GM23338 (cell line): ENCODE measurements around the gene ST7L. TPM values are rescaled to one million over a fixed set of nuclear protein-coding genes. Genes with fewer than 3 reads are reported as not detected.
A peak's percentile ranks its signal among the peaks of the same experiment; 100 is the strongest.
"Not testable (repeated sequence)": the region's sequence is repeated elsewhere in the genome, so short reads cannot be mapped to it uniquely, and the experiment has no call there.

ENCODE experiments used
- ATAC-seq: fragments of 200-7000 bp; cut with Tn5 transposase; 3 replicates; pipeline ENCODE4 v1.9.1; 2020
- DNase-seq: peaks from one replicate; pipeline ENCODE4 v3.0.0-alpha.2; 2015; ENCODE audit warnings: low spot score
- H2AFZ ChIP-seq: fragments of 200-600 bp; sonication (generic); 2 replicates; pipeline ENCODE4 v1.8.0; 2016; ENCODE audit warnings: antibody characterized with exemption, mild to moderate bottlenecking, moderate library complexity
- H3F3A ChIP-seq: fragments of 200-600 bp; sonication (generic); replicated peaks from 2 replicates; pipeline ENCODE4 v1.8.0; 2017; ENCODE audit warnings: antibody characterized with exemption, mixed run types, low read depth
- H3K27ac ChIP-seq: fragments of 200-600 bp; sonication (generic); 2 replicates; pipeline ENCODE4 v1.6.1; 2016; ENCODE audit warnings: low read depth
- H3K27me3 ChIP-seq: fragments of 200-600 bp; sonication (generic); 2 replicates; pipeline ENCODE4 v1.8.0; 2016; ENCODE audit warnings: mild to moderate bottlenecking, mixed run types, moderate library complexity; ENCODE audit not compliant: insufficient read depth
- H3K36me3 ChIP-seq: fragments of 200-600 bp; sonication (generic); 2 replicates; pipeline ENCODE4 v1.8.0; 2016; ENCODE audit warnings: mild to moderate bottlenecking; ENCODE audit not compliant: insufficient read depth
- H3K4me1 ChIP-seq: fragments of 200-600 bp; sonication (generic); 2 replicates; pipeline ENCODE4 v1.8.0; 2016; ENCODE audit warnings: mild to moderate bottlenecking, moderate library complexity; ENCODE audit not compliant: insufficient read depth
- H3K4me2 ChIP-seq: fragments of 200-600 bp; sonication (generic); 2 replicates; pipeline ENCODE4 v1.7.1; 2017; ENCODE audit warnings: mixed run types
- H3K4me3 ChIP-seq: fragments of 200-600 bp; sonication (generic); 2 replicates; pipeline ENCODE4 v1.6.1; 2016; ENCODE audit warnings: mixed run types
- H3K79me2 ChIP-seq: fragments of 200-600 bp; sonication (generic); replicated peaks from 2 replicates; pipeline ENCODE4 v1.8.0; 2017; ENCODE audit warnings: mild to moderate bottlenecking; ENCODE audit not compliant: insufficient read depth
- H3K9me2 ChIP-seq: fragments of 200-600 bp; sonication (generic); 2 replicates; pipeline ENCODE4 v1.8.0; 2017; ENCODE audit not compliant: insufficient read depth
- H4K20me1 ChIP-seq: fragments of 200-600 bp; sonication (generic); replicated peaks from 2 replicates; pipeline ENCODE4 v1.8.0; 2017; ENCODE audit warnings: mild to moderate bottlenecking; ENCODE audit not compliant: insufficient read depth
- H3K27ac Mint-ChIP-seq: 2 replicates; pipeline ENCODE4 v1.8.0; 2020; ENCODE audit warnings: inconsistent platforms, mild to moderate bottlenecking, moderate library complexity, mixed read lengths
- H3K27me3 Mint-ChIP-seq: 3 replicates; pipeline ENCODE4 v1.8.0; 2022; ENCODE audit warnings: low read depth, mild to moderate bottlenecking, moderate library complexity, mixed read lengths, inconsistent platforms; ENCODE audit not compliant: insufficient read depth, poor library complexity
- H3K36me3 Mint-ChIP-seq: 3 replicates; pipeline ENCODE4 v1.8.0; 2021; ENCODE audit warnings: low read depth, mild to moderate bottlenecking, inconsistent platforms, moderate library complexity, mixed read lengths
- H3K4me1 Mint-ChIP-seq: 3 replicates; pipeline ENCODE4 v1.8.0; 2020; ENCODE audit warnings: mild to moderate bottlenecking, inconsistent platforms, mixed read lengths
- H3K4me3 Mint-ChIP-seq: 3 replicates; pipeline ENCODE4 v1.8.0; 2021; ENCODE audit warnings: moderate library complexity, mild to moderate bottlenecking, inconsistent platforms, mixed read lengths
- H3K9me3 Mint-ChIP-seq: 3 replicates; pipeline ENCODE4 v1.8.0; 2020; ENCODE audit warnings: moderate library complexity, mild to moderate bottlenecking, inconsistent platforms, mixed read lengths
- CREB1 ChIP-seq: fragments of 250-450 bp; sonication (Bioruptor Pico); IDR thresholded peaks from 2 replicates; pipeline ENCODE4 v1.5.0; 2020; ENCODE audit warnings: low read depth, mild to moderate bottlenecking, moderate library complexity
- JUNB ChIP-seq: IDR thresholded peaks from one replicate; pipeline ENCODE4 v1.6.1; 2016; ENCODE audit warnings: antibody characterized with exemption; ENCODE audit not compliant: unreplicated experiment
- NANOG ChIP-seq: IDR thresholded peaks from 2 replicates; pipeline ENCODE4 v1.6.1; 2016; ENCODE audit warnings: antibody characterized with exemption, borderline replicate concordance
- ZNF114 ChIP-seq: fragments of 250-450 bp; sonication (Bioruptor Pico); IDR thresholded peaks from 2 replicates; pipeline ENCODE4 v1.5.0; 2020; ENCODE audit warnings: mild to moderate bottlenecking, moderate library complexity
- ZNF331 ChIP-seq: fragments of 250-450 bp; sonication (Bioruptor Pico); IDR thresholded peaks from 2 replicates; pipeline ENCODE4 v1.5.0; 2020; ENCODE audit warnings: low read depth, mild to moderate bottlenecking, moderate library complexity
- polyA plus RNA-seq: library from polyadenylated mRNA; unstranded; fragments of >200 nt; fragmentation: Nextera tagmentation; extraction: Ambion mirVana; gene quantifications from 2 replicates; pipeline ENCODE4 v1.2.1, GENCODE V29; 2016
- total RNA-seq: library from RNA; depleted of rRNA; stranded (reverse); fragments of >200 nt; shearing (Covaris generic); gene quantifications from 2 replicates; pipeline ENCODE4 v1.2.3, GENCODE V29; 2014

Gene ST7L
- total and polyA plus RNA-seq, 2 experiments from 2014 or later = 18.2 to 21.0 TPM

- Mint-ChIP-seq H3K36me3 (peaks cover 26% of the 10 kb centered on the region), H3K27me3 (peaks cover 4% of the 10 kb centered on the region), H3K4me3 (no peak overlapping the region), H3K4me1 (no peaks in the 10 kb centered on the region), H3K9me3 (peaks cover 6% of the 10 kb centered on the region; the same call in 2 of the 3 replicates), H3K27ac (no peak overlapping the region)
- DNase-seq (no peak), ATAC-seq (no peak)
- Histone ChIP-seq H3K9me2 (no peaks in the 10 kb centered on the region), H3F3A (0 out of 2 replicates have a peak, but pooled peaks cover 5% of the 10 kb centered on the region), H3K36me3 (peaks cover 16% of the 10 kb centered on the region), H3K4me2 (no peak overlapping the region), H3K27me3 (no peaks in the 10 kb centered on the region), H4K20me1 (peaks cover 31% of the 10 kb centered on the region), H2AFZ (no peak overlapping the region), H3K27ac (peak overlapping the region; percentile 52; the same call in 1 of the 2 replicates), H3K4me1 (no peaks in the 10 kb centered on the region), H3K4me3 (no peak overlapping the region), H3K79me2 (peaks cover 89% of the 10 kb centered on the region)
- TF ChIP-seq JUNB (no peak), ZNF114 (no peak)
These were observed 24.1 kb upstream of the ST7L start for GRCh38 chr1:112643080-112643479.

- H3K4me1 Mint-ChIP-seq, H3K27me3 Mint-ChIP-seq, H3K4me3 Mint-ChIP-seq: not testable (repeated sequence)
These were observed 21.5 kb upstream of the ST7L start for GRCh38 chr1:112640437-112640836.

GRCh38 chr1:112638110-112638428 lies 19.1 kb upstream of the ST7L start:
- peaks cover 40% of the 10 kb centered on the region for H4K20me1 ChIP-seq
- Mint-ChIP-seq H3K4me3 (no peak overlapping the region), H3K27me3 (peaks cover 2% of the 10 kb centered on the region)

More at GRCh38 chr1:112640437-112640836, 21.5 kb upstream of the ST7L start:
- not testable (repeated sequence) for H3K9me2 ChIP-seq, DNase-seq, H3K36me3 ChIP-seq, H3F3A ChIP-seq, H3K4me2 ChIP-seq, ATAC-seq, H2AFZ ChIP-seq, H3K9me3 Mint-ChIP-seq, H3K27ac ChIP-seq, H3K4me1 ChIP-seq, H3K4me3 ChIP-seq, H3K27ac Mint-ChIP-seq, H3K27me3 ChIP-seq
- peaks cover 91% of the 10 kb centered on the region for H3K79me2 ChIP-seq
- peaks cover 40% of the 10 kb centered on the region for H4K20me1 ChIP-seq
- H3K36me3 Mint-ChIP-seq = peaks cover 19% of the 10 kb centered on the region

GRCh38 chr1:112637254-112638109 lies 18.5 kb upstream of the ST7L start:
- Mint-ChIP-seq H3K36me3 (peaks cover 11% of the 10 kb centered on the region), H3K4me3 (no peak overlapping the region), H3K27me3 (peaks cover 2% of the 10 kb centered on the region), H3K27ac (no peak overlapping the region), H3K9me3 (peaks cover 6% of the 10 kb centered on the region; the same call in 2 of the 3 replicates), H3K4me1 (no peaks in the 10 kb centered on the region; the same call in 2 of the 3 replicates)
- Histone ChIP-seq H2AFZ (no peak overlapping the region), H3F3A (0 out of 2 replicates have a peak, but pooled peaks cover 5% of the 10 kb centered on the region), H3K9me2 (no peaks in the 10 kb centered on the region), H3K27ac (peak overlapping the region; percentile 27; the same call in 1 of the 2 replicates), H3K36me3 (peaks cover 5% of the 10 kb centered on the region), H3K79me2 (peaks cover 91% of the 10 kb centered on the region), H3K27me3 (no peaks in the 10 kb centered on the region), H3K4me1 (peaks cover 4% of the 10 kb centered on the region; the same call in 1 of the 2 replicates), H3K4me3 (no peak overlapping the region), H3K4me2 (no peak overlapping the region), H4K20me1 (peaks cover 40% of the 10 kb centered on the region)
- DNase-seq (no peak), ATAC-seq (no peak)
- TF ChIP-seq ZNF114 (no peak), ZNF331 (CRISPR knock-in tag) (no peak), NANOG (no peak), JUNB (no peak), CREB1 (no peak)

More at GRCh38 chr1:112638110-112638428, 19.1 kb upstream of the ST7L start:
- no peaks in the 10 kb centered on the region; the same call in 2 of the 3 replicates for H3K4me1 Mint-ChIP-seq
- DNase-seq (no peak), ATAC-seq (no peak)
- no peak overlapping the region for H3K4me3 ChIP-seq
- no peak overlapping the region for H3K4me2 ChIP-seq
- 0 out of 2 replicates have a peak, but pooled peaks cover 5% of the 10 kb centered on the region for H3F3A ChIP-seq
- no peaks in the 10 kb centered on the region for H3K9me2 ChIP-seq
- H2AFZ ChIP-seq = no peak overlapping the region
- peaks cover 91% of the 10 kb centered on the region for H3K79me2 ChIP-seq
- peak overlapping the region; percentile 27; the same call in 1 of the 2 replicates for H3K27ac ChIP-seq
- H3K27me3 ChIP-seq = no peaks in the 10 kb centered on the region
- no peak for TF ChIP-seq ZNF331 (CRISPR knock-in tag)
- peaks cover 4% of the 10 kb centered on the region; the same call in 1 of the 2 replicates for H3K4me1 ChIP-seq
- H3K36me3 Mint-ChIP-seq = peaks cover 11% of the 10 kb centered on the region
- peaks cover 6% of the 10 kb centered on the region; the same call in 2 of the 3 replicates for H3K9me3 Mint-ChIP-seq
- no peak overlapping the region for H3K27ac Mint-ChIP-seq
- peaks cover 5% of the 10 kb centered on the region for H3K36me3 ChIP-seq
